AG04449 (cell line): ENCODE measurements around the gene COLGALT1.
A peak's percentile ranks its signal among the peaks of the same experiment; 100 is the strongest.

Experiments used
- CTCF ChIA-PET: fragments of 350-600 bp; formaldehyde crosslinking; extraction: SDS; loops from one replicate; lab custom pipeline; 2021; ENCODE audit warnings: antibody characterized with exemption; lab: Yijun Ruan, JAX
- POLR2A ChIA-PET: fragments of 400-600, 350-600 bp; formaldehyde crosslinking; extraction: SDS; loops from one replicate; lab custom pipeline; 2020; ENCODE audit warnings: antibody characterized with exemption, inconsistent platforms; lab: Yijun Ruan, JAX
- DNase-seq: peaks from one replicate; pipeline ENCODE4 v3.0.0-alpha.2; 2010; ENCODE audit warnings: low read depth, low spot score
- H3K4me3 ChIP-seq: 2 replicates; pipeline ENCODE4 v1.5.1; 2011; ENCODE audit warnings: low read depth, mild to moderate bottlenecking, control low read depth, low read length
- TF ChIP-seq, protein P1 (sequence below): IDR thresholded peaks from one replicate; pipeline ENCODE4 v1.5.1; 2011; ENCODE audit warnings: mild to moderate bottlenecking, moderate library complexity, low read length, control low read depth, inconsistent platforms; ENCODE audit not compliant: insufficient read depth; ENCODE audit errors: missing control alignments

Gene COLGALT1

DNA sequence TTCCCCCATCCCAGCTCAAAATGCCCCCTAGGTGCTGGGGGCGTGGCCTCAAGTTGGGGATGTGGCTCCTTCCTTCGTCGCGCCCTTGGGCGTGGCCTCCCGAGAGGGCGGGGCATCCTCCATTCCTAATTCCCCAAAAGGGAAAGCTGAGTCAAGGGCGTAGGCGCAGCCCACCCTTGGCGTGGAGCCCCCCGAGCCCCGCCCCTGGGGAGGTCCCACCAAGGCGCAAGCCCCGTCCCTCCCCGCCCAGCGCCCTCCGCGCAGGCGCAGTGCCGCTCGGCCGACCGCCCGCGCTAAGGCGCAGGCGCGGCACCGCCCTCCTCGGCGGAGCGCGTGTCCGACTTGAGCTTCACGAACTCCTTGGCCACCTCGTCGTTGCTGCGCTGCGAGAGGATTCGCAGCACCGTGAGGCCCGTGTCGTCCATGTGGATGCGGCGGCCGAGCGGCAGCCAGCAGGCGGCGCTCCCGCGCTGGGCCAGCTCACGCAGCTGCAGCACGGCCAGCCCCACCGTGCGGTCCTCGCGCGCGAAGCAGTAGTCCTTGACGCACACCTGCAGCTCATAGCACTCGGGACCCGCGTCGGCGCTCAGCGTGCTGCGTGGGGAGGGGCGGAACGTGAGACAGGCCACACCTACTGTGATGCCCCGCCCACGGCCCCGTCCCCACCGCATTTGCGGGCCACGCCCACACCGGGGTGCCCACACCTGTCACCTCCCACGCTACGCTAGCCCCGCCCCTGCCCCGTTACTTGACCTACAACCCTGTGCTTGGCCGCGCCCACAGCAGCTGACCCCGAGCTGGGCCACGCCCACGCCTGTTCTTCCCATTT lies 50.5 kb downstream of the COLGALT1 start:
- POLR2A ChIA-PET: no interaction called here
- no peak for DNase-seq
- peak overlapping the region; percentile 52 for H3K4me3 ChIP-seq
- TF ChIP-seq, protein P1, sequence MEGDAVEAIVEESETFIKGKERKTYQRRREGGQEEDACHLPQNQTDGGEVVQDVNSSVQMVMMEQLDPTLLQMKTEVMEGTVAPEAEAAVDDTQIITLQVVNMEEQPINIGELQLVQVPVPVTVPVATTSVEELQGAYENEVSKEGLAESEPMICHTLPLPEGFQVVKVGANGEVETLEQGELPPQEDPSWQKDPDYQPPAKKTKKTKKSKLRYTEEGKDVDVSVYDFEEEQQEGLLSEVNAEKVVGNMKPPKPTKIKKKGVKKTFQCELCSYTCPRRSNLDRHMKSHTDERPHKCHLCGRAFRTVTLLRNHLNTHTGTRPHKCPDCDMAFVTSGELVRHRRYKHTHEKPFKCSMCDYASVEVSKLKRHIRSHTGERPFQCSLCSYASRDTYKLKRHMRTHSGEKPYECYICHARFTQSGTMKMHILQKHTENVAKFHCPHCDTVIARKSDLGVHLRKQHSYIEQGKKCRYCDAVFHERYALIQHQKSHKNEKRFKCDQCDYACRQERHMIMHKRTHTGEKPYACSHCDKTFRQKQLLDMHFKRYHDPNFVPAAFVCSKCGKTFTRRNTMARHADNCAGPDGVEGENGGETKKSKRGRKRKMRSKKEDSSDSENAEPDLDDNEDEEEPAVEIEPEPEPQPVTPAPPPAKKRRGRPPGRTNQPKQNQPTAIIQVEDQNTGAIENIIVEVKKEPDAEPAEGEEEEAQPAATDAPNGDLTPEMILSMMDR: peak; percentile 55
- CTCF ChIA-PET: interaction anchor here (0.7 to 3.1 kb wide), 21 partner anchors 9 to 244 kb away, joined by 3 to 12 read pairs (median 4); partner anchors contain the start of gene PGLS

GRCh38 chr19:17606590-17607185 lies 51.2 kb downstream of the COLGALT1 start:
- H3K4me3 ChIP-seq: no peak overlapping the region
- POLR2A ChIA-PET: no interaction called here

DNA sequence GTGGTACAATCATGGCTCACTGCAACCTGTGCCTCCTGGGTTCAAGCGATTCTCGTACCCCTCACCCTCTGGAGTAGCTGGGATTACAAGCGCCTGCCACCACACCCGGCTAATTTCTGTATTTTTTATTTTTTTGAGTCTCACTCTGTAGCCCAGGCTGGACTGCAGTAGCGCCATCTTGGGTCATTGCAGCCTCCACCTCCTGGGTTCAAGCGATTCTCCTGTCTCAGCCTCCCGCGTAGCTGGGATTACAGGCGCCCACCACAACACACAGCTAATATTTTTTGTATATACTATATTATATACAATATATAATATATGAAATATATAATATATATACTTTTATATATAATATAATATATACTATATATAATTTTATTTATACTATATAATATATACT lies 52.5 kb downstream of the COLGALT1 start:
- CTCF ChIA-PET: interaction anchor here (1.1 to 1.7 kb wide), 4 partner anchors 14 to 247 kb away, joined by 3 to 5 read pairs (median 3); no protein-coding TSS in a partner anchor
- H3K4me3 ChIP-seq: no peak overlapping the region
- no peak for DNase-seq
- TF ChIP-seq, protein P1: no peak
- POLR2A ChIA-PET: no interaction called here

More at GRCh38 chr19:17606590-17607185, 51.2 kb downstream of the COLGALT1 start:
- DNase-seq: no peak
- CTCF ChIA-PET: interaction anchor here (0.7 to 2.1 kb wide), 19 partner anchors 8 to 249 kb away, joined by 3 to 7 read pairs (median 3); partner anchors contain the start of gene PGLS
- TF ChIP-seq, protein P1: no peak

DNA sequence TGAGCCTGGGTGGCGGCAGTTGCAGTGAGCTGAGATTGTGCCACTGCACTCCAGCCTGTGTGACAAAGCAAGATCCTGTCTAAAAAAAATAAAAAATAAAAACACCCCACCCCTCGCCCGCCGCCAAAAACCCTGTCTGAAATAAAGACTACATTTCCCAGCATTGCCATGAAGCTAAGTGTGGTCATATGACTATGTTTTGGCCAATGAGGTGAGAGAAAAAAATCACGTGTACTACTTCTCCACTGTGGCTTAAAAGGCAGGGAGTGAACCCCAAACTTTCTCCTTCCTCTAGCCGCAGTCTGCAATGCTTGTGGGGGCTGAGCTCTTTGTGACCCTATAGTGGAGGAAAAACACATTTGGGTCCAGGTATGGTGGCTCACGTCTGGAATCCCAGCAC lies 54.9 kb downstream of the COLGALT1 start:
- ChIA-PET CTCF (no interaction called here), POLR2A (no interaction called here)
- no peak overlapping the region for H3K4me3 ChIP-seq
- TF ChIP-seq, protein P1: no peak
- no peak for DNase-seq

GRCh38 chr19:17611462-17612244 lies 56.2 kb downstream of the COLGALT1 start:
- ChIA-PET POLR2A (interaction anchor here (0.7 kb wide), 1 partner anchor 248 kb away, joined by 3 read pairs; no protein-coding TSS in a partner anchor), CTCF (no interaction called here)
- H3K4me3 ChIP-seq: no peak overlapping the region
- TF ChIP-seq, protein P1: no peak
- no peak for DNase-seq

DNA sequence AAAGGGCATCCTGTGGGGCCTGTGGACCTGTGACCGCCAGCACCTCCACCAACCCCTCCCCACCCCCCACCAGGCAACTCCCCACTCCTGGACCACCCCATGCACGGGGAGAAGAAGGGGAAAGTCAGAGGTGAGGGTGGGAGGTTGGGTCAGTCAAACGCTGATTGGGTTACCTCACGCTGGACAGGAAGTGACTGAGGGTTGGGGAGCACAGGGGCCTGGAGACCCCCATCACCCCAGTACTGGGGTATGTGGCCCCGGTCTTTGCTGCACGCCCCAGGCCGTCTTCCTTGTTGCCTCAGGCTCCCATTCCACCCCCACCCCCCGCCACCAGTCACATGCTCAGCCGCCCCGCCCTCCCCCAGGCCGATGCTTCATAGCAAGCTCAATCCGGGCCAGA lies 59.0 kb downstream of the COLGALT1 start:
- ChIA-PET POLR2A (no interaction called here), CTCF (interaction anchor here (1.0 kb wide), 1 partner anchor 9 kb away, joined by 3 read pairs; no protein-coding TSS in a partner anchor)
- TF ChIP-seq, protein P1: no peak
- no peak overlapping the region for H3K4me3 ChIP-seq
- no peak for DNase-seq
